ENCODE results near the gene C3. TPM values are rescaled to one million over a fixed set of nuclear protein-coding genes. Genes with fewer than 3 reads are reported as not detected.
A peak's percentile ranks its signal among the peaks of the same experiment; 100 is the strongest.

C3 gene
- total and polyA plus RNA-seq, 2 of the 13 experiments (the other 11 are each of a cell fraction or from before 2014, with no cell fraction given) = 1,455 to 6,272 TPM

DNA sequence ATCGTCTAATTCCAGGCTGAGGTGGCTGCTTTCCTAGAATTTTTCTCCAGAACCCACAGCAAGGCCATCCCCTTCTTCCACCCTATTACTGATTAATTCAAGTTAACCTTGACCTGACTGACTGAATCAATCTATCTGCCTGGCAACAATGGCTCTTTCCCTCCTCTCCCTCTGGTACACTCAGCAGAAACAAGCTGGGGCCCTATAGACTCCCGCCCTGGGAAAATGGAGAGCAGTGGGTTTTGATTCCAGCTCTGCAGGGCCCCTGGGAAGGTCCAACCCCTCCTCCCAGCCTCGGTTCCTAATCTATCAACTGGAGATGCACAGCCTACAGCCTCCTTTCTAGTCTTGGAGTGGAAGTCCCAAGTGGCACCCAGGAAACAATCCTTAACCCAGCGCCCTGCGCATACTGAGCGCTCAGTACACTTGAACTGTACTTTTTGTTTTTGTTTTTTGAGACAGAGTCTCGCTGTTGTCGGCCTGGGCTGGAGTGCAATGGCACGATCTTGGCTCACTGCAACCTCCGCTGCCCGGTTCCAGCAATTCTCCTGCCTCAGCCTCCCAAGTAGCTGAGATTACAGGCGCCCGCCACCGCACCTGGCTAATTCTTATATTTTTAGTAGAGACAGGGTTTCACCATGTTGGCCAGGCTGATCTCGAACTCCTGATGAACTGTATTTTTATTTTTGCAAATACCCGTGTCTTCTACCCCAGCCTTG lies 5.2 kb upstream of the C3 start (continued):
- no peak for TF ChIP-seq AGO1 (IDR thresholded peaks at IDR 0.05; ENCODE audit: low read depth, low read length, poor library complexity, severe bottlenecking)
- TF ChIP-seq, protein P1, sequence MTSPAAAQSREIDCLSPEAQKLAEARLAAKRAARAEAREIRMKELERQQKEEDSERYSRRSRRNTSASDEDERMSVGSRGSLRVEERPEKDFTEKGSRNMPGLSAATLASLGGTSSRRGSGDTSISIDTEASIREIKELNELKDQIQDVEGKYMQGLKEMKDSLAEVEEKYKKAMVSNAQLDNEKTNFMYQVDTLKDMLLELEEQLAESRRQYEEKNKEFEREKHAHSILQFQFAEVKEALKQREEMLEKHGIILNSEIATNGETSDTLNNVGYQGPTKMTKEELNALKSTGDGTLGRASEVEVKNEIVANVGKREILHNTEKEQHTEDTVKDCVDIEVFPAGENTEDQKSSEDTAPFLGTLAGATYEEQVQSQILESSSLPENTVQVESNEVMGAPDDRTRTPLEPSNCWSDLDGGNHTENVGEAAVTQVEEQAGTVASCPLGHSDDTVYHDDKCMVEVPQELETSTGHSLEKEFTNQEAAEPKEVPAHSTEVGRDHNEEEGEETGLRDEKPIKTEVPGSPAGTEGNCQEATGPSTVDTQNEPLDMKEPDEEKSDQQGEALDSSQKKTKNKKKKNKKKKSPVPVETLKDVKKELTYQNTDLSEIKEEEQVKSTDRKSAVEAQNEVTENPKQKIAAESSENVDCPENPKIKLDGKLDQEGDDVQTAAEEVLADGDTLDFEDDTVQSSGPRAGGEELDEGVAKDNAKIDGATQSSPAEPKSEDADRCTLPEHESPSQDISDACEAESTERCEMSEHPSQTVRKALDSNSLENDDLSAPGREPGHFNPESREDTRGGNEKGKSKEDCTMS (CRISPR knock-in tag; conservative IDR thresholded peaks at IDR 0.05) = no peak
- TF ChIP-seq, protein P2, sequence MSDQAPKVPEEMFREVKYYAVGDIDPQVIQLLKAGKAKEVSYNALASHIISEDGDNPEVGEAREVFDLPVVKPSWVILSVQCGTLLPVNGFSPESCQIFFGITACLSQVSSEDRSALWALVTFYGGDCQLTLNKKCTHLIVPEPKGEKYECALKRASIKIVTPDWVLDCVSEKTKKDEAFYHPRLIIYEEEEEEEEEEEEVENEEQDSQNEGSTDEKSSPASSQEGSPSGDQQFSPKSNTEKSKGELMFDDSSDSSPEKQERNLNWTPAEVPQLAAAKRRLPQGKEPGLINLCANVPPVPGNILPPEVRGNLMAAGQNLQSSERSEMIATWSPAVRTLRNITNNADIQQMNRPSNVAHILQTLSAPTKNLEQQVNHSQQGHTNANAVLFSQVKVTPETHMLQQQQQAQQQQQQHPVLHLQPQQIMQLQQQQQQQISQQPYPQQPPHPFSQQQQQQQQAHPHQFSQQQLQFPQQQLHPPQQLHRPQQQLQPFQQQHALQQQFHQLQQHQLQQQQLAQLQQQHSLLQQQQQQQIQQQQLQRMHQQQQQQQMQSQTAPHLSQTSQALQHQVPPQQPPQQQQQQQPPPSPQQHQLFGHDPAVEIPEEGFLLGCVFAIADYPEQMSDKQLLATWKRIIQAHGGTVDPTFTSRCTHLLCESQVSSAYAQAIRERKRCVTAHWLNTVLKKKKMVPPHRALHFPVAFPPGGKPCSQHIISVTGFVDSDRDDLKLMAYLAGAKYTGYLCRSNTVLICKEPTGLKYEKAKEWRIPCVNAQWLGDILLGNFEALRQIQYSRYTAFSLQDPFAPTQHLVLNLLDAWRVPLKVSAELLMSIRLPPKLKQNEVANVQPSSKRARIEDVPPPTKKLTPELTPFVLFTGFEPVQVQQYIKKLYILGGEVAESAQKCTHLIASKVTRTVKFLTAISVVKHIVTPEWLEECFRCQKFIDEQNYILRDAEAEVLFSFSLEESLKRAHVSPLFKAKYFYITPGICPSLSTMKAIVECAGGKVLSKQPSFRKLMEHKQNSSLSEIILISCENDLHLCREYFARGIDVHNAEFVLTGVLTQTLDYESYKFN (CRISPR knock-in tag; conservative IDR thresholded peaks at IDR 0.05) = peak; percentile 89
- TF ChIP-seq, protein P3, sequence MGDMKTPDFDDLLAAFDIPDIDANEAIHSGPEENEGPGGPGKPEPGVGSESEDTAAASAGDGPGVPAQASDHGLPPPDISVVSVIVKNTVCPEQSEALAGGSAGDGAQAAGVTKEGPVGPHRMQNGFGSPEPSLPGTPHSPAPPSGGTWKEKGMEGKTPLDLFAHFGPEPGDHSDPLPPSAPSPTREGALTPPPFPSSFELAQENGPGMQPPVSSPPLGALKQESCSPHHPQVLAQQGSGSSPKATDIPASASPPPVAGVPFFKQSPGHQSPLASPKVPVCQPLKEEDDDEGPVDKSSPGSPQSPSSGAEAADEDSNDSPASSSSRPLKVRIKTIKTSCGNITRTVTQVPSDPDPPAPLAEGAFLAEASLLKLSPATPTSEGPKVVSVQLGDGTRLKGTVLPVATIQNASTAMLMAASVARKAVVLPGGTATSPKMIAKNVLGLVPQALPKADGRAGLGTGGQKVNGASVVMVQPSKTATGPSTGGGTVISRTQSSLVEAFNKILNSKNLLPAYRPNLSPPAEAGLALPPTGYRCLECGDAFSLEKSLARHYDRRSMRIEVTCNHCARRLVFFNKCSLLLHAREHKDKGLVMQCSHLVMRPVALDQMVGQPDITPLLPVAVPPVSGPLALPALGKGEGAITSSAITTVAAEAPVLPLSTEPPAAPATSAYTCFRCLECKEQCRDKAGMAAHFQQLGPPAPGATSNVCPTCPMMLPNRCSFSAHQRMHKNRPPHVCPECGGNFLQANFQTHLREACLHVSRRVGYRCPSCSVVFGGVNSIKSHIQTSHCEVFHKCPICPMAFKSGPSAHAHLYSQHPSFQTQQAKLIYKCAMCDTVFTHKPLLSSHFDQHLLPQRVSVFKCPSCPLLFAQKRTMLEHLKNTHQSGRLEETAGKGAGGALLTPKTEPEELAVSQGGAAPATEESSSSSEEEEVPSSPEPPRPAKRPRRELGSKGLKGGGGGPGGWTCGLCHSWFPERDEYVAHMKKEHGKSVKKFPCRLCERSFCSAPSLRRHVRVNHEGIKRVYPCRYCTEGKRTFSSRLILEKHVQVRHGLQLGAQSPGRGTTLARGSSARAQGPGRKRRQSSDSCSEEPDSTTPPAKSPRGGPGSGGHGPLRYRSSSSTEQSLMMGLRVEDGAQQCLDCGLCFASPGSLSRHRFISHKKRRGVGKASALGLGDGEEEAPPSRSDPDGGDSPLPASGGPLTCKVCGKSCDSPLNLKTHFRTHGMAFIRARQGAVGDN (CRISPR knock-in tag; IDR thresholded peaks at IDR 0.05) = peak; percentile 47
- TF ChIP-seq, protein P4, sequence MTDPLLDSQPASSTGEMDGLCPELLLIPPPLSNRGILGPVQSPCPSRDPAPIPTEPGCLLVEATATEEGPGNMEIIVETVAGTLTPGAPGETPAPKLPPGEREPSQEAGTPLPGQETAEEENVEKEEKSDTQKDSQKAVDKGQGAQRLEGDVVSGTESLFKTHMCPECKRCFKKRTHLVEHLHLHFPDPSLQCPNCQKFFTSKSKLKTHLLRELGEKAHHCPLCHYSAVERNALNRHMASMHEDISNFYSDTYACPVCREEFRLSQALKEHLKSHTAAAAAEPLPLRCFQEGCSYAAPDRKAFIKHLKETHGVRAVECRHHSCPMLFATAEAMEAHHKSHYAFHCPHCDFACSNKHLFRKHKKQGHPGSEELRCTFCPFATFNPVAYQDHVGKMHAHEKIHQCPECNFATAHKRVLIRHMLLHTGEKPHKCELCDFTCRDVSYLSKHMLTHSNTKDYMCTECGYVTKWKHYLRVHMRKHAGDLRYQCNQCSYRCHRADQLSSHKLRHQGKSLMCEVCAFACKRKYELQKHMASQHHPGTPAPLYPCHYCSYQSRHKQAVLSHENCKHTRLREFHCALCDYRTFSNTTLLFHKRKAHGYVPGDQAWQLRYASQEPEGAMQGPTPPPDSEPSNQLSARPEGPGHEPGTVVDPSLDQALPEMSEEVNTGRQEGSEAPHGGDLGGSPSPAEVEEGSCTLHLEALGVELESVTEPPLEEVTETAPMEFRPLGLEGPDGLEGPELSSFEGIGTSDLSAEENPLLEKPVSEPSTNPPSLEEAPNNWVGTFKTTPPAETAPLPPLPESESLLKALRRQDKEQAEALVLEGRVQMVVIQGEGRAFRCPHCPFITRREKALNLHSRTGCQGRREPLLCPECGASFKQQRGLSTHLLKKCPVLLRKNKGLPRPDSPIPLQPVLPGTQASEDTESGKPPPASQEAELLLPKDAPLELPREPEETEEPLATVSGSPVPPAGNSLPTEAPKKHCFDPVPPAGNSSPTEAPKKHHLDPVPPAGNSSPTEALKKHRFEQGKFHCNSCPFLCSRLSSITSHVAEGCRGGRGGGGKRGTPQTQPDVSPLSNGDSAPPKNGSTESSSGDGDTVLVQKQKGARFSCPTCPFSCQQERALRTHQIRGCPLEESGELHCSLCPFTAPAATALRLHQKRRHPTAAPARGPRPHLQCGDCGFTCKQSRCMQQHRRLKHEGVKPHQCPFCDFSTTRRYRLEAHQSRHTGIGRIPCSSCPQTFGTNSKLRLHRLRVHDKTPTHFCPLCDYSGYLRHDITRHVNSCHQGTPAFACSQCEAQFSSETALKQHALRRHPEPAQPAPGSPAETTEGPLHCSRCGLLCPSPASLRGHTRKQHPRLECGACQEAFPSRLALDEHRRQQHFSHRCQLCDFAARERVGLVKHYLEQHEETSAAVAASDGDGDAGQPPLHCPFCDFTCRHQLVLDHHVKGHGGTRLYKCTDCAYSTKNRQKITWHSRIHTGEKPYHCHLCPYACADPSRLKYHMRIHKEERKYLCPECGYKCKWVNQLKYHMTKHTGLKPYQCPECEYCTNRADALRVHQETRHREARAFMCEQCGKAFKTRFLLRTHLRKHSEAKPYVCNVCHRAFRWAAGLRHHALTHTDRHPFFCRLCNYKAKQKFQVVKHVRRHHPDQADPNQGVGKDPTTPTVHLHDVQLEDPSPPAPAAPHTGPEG (CRISPR knock-in tag; IDR thresholded peaks at IDR 0.05) = no peak
- TF ChIP-seq, protein P5, sequence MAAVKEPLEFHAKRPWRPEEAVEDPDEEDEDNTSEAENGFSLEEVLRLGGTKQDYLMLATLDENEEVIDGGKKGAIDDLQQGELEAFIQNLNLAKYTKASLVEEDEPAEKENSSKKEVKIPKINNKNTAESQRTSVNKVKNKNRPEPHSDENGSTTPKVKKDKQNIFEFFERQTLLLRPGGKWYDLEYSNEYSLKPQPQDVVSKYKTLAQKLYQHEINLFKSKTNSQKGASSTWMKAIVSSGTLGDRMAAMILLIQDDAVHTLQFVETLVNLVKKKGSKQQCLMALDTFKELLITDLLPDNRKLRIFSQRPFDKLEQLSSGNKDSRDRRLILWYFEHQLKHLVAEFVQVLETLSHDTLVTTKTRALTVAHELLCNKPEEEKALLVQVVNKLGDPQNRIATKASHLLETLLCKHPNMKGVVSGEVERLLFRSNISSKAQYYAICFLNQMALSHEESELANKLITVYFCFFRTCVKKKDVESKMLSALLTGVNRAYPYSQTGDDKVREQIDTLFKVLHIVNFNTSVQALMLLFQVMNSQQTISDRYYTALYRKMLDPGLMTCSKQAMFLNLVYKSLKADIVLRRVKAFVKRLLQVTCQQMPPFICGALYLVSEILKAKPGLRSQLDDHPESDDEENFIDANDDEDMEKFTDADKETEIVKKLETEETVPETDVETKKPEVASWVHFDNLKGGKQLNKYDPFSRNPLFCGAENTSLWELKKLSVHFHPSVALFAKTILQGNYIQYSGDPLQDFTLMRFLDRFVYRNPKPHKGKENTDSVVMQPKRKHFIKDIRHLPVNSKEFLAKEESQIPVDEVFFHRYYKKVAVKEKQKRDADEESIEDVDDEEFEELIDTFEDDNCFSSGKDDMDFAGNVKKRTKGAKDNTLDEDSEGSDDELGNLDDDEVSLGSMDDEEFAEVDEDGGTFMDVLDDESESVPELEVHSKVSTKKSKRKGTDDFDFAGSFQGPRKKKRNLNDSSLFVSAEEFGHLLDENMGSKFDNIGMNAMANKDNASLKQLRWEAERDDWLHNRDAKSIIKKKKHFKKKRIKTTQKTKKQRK (IDR thresholded peaks at IDR 0.05; ENCODE audit: low read length) = no peak
- TF ChIP-seq STAT5B (CRISPR knock-in tag; IDR thresholded peaks at IDR 0.05) = no peak
